Measurements from ENCODE around the gene TOPBP1.

DNA sequence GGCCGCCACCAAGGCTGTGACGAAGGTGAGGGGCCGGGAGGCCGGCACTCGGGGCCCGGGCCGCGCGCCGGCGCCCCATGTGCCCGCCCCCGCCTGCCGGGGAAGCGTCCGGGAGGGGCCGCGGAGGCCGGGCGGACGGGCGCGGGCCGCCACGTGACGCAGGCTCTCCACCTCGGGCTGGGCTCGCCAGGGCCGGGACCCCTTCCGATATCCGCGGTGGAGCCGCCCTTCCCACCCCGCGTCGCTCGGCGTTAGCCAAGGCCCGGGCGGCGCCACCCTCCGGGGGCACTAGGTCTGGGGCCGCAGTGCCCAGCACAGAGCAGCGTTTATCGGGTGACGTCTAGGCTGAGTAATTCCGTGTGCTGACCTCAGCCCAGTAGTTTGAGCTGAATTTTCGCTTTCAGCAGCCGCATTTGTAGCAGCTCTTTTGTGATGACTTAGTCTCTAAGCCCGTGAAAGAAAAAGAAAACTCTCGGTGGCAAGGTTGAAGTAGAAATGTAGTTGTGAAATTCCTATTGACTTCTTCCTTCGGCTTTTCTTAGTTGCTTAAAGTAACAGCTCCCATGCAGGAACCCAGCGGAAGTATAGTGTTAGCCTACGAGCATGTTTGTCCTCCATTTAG is 87.4 kb downstream of the TOPBP1 start:
- TF ChIP-seq, protein P1, sequence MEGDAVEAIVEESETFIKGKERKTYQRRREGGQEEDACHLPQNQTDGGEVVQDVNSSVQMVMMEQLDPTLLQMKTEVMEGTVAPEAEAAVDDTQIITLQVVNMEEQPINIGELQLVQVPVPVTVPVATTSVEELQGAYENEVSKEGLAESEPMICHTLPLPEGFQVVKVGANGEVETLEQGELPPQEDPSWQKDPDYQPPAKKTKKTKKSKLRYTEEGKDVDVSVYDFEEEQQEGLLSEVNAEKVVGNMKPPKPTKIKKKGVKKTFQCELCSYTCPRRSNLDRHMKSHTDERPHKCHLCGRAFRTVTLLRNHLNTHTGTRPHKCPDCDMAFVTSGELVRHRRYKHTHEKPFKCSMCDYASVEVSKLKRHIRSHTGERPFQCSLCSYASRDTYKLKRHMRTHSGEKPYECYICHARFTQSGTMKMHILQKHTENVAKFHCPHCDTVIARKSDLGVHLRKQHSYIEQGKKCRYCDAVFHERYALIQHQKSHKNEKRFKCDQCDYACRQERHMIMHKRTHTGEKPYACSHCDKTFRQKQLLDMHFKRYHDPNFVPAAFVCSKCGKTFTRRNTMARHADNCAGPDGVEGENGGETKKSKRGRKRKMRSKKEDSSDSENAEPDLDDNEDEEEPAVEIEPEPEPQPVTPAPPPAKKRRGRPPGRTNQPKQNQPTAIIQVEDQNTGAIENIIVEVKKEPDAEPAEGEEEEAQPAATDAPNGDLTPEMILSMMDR (IDR thresholded peaks at IDR 0.05 in 4 of 5, conservative IDR thresholded peaks at IDR 0.05 in 1 of 5) = no peak
- peak; percentile 5 to 66 for TF ChIP-seq POLR2A (IDR thresholded peaks at IDR 0.05)

Measured in gastrocnemius medialis (tissue), 4 donors.